Endothelial cell of umbilical vein (primary cell): Measurements from ENCODE around the gene SGSM2. TPM values are rescaled to one million over a fixed set of nuclear protein-coding genes. Genes with fewer than 3 reads are reported as not detected.
A peak's percentile ranks its signal among the peaks of the same experiment; 100 is the strongest.

Experiments used
- BruUV-seq: library from RNA; stranded (reverse); fragments of 400-500 nt; replicated peaks from 2 replicates; lab custom pipeline; 2021; lab: Mats Ljungman, UMichigan
- CTCF ChIA-PET: fragments of 300-600, 350-600 bp; sonication (Branson Sonifier 250); formaldehyde crosslinking; loops from one replicate; lab custom pipeline; 2021; ENCODE audit warnings: antibody characterized with exemption, inconsistent platforms; lab: Charles Lee
- POLR2A ChIA-PET: fragments of 300-600, 350-600 bp; sonication (Branson Sonifier 250); formaldehyde crosslinking; loops from one replicate; lab custom pipeline; 2021; ENCODE audit warnings: antibody characterized with exemption, inconsistent platforms; lab: Charles Lee
- DNase-seq: peaks from one replicate; pipeline ENCODE4 v3.0.0-alpha.2; 2011; ENCODE audit warnings: low read depth, low spot score
- FAIRE-seq: peaks from 2 replicates; lab custom pipeline; 2011; peaks lifted over from hg19 to GRCh38; lab: Jason Lieb, UNC
- H2AFZ ChIP-seq: 2 replicates; pipeline ENCODE4 v1.6.0; 2012; ENCODE audit warnings: low read depth, low read length, control low read depth, inconsistent platforms
- H3K27ac ChIP-seq: 2 replicates; pipeline ENCODE4 v1.5.1; 2011; ENCODE audit warnings: low read depth, mild to moderate bottlenecking, control low read depth, low read length, moderate library complexity; ENCODE audit not compliant: insufficient read depth
- H3K27me3 ChIP-seq, 2 experiments: 2 replicates each; pipeline versions ENCODE4 v1.6.0 to v1.6.1; 2011; ENCODE audit warnings: low read length in 2 of 2, mixed read lengths in 1 of 2; ENCODE audit not compliant: control insufficient read depth in 2 of 2, insufficient read depth in 2 of 2
- H3K36me3 ChIP-seq, 2 experiments: 2 replicates in 1 of 2; 3 replicates in 1 of 2; pipeline ENCODE4 v1.5.1; 2011; ENCODE audit warnings: low read length in 2 of 2, mild to moderate bottlenecking in 1 of 2, moderate library complexity in 1 of 2; ENCODE audit not compliant: control insufficient read depth in 2 of 2, insufficient read depth in 2 of 2; ENCODE audit errors: extremely low read depth in 1 of 2
- H3K4me1 ChIP-seq: 3 replicates; pipeline ENCODE4 v1.5.1; 2011; ENCODE audit warnings: mild to moderate bottlenecking, low read length; ENCODE audit not compliant: control insufficient read depth, insufficient read depth; ENCODE audit errors: extremely low read depth
- H3K4me2 ChIP-seq: 2 replicates; pipeline ENCODE4 v1.6.1; 2011; ENCODE audit warnings: low read length, control low read depth, mixed read lengths; ENCODE audit not compliant: insufficient read depth
- H3K4me3 ChIP-seq, 3 experiments: fragments of 200-600 bp in 1 of 3; sonication (generic), shearing (Covaris generic) in 1 of 3; replicated peaks in 1 of 3; 2 replicates each; pipeline ENCODE4 v1.5.1; 2011 to 2016; ENCODE audit warnings: control low read depth in 3 of 3, low read length in 3 of 3, mild to moderate bottlenecking in 2 of 3, inconsistent platforms in 1 of 3, low read depth in 1 of 3, moderate library complexity in 1 of 3; ENCODE audit not compliant: insufficient read depth in 1 of 3
- H3K79me2 ChIP-seq: 2 replicates; pipeline ENCODE4 v1.6.0; 2012; ENCODE audit warnings: low read length, inconsistent platforms; ENCODE audit not compliant: control insufficient read depth, insufficient read depth
- H3K9ac ChIP-seq: replicated peaks from 2 replicates; pipeline ENCODE3; 2011; ENCODE audit warnings: low read length, control low read depth; ENCODE audit not compliant: insufficient read depth; ENCODE audit errors: extremely low read depth
- H3K9me1 ChIP-seq: replicated peaks from 3 replicates; pipeline ENCODE4 v1.6.0; 2011; ENCODE audit warnings: mild to moderate bottlenecking, low read length; ENCODE audit not compliant: control insufficient read depth, insufficient read depth; ENCODE audit errors: extremely low read depth
- H3K9me3 ChIP-seq: replicated peaks from 2 replicates; pipeline ENCODE4 v1.5.1; 2012; ENCODE audit warnings: low read length, inconsistent platforms; ENCODE audit not compliant: control insufficient read depth, insufficient read depth
- H4K20me1 ChIP-seq: replicated peaks from 2 replicates; pipeline ENCODE3; 2011; ENCODE audit warnings: mild to moderate bottlenecking, low read length; ENCODE audit not compliant: control insufficient read depth, insufficient read depth; ENCODE audit errors: extremely low read depth
- EZH2 ChIP-seq: IDR thresholded peaks from 2 replicates; pipeline ENCODE4 v1.6.1; 2012; ENCODE audit warnings: borderline replicate concordance, low read depth, mild to moderate bottlenecking, moderate library complexity, low read length, inconsistent platforms; ENCODE audit not compliant: severe bottlenecking
- FOS ChIP-seq: IDR thresholded peaks from 2 replicates; pipeline ENCODE4 v1.6.1; 2011; ENCODE audit warnings: mild to moderate bottlenecking, low read length, moderate library complexity, borderline replicate concordance; ENCODE audit not compliant: insufficient read depth
- GATA2 ChIP-seq: IDR thresholded peaks from 2 replicates; pipeline ENCODE4 v1.7.0; 2011; ENCODE audit warnings: low read depth, mild to moderate bottlenecking, moderate library complexity, mixed read lengths, low read length; ENCODE audit not compliant: insufficient read length, insufficient read depth
- JUN ChIP-seq: IDR thresholded peaks from 2 replicates; pipeline ENCODE4 v1.6.1; 2011; ENCODE audit warnings: borderline replicate concordance, low read depth; ENCODE audit not compliant: insufficient read length, insufficient read depth
- MYC ChIP-seq: IDR thresholded peaks from one replicate; pipeline ENCODE4 v1.6.1; 2011; ENCODE audit warnings: mild to moderate bottlenecking, low read depth, low read length
- POLR2A ChIP-seq: IDR thresholded peaks from 2 replicates; pipeline ENCODE4 v1.6.1; 2012; ENCODE audit warnings: low read depth, mild to moderate bottlenecking, control low read depth, low read length
- POLR2AphosphoS5 ChIP-seq: IDR thresholded peaks from 2 replicates; pipeline ENCODE4 v1.6.1; 2012; ENCODE audit warnings: low read depth, mild to moderate bottlenecking, control low read depth, low read length, moderate library complexity; ENCODE audit not compliant: insufficient read depth
- dilution Hi-C: fragments of 300-500 bp; cut with MboI; formaldehyde crosslinking; loops from one replicate; pipeline ENCODE4 v1.15.0; 2019; ENCODE audit warnings: low sequenced_read_pairs; ENCODE audit not compliant: extremely low pct_ligation_motif_present
- intact Hi-C: fragments of 100-400 bp; cut with micrococcal nuclease; formaldehyde crosslinking; loops from one replicate; pipeline ENCODE4 v1.10.0; 2022
- polyA plus RNA-seq, 4 experiments: library from polyadenylated mRNA; depleted of rRNA in 3 of 4; stranded (reverse) in 3 of 4; unstranded in 1 of 4; fragments of >200 nt; gene quantifications; 2 replicates each; pipeline versions ENCODE4 v1.2.1 to v1.2.3, GENCODE V29; 2011 to 2012; ENCODE audit warnings: missing spikeins in 1 of 4
- total RNA-seq: library from RNA; stranded (reverse); gene quantifications from 2 replicates; pipeline ENCODE4 v1.2.3, GENCODE V29; 2021
- TF ChIP-seq, protein P1 (sequence below), 2 donors: IDR thresholded peaks; 1 replicate in 1 of 2; 2 replicates in 1 of 2; pipeline ENCODE4 v1.5.1; 2011; ENCODE audit warnings: low read length in 2 of 2, mild to moderate bottlenecking in 2 of 2, moderate library complexity in 2 of 2, control low read depth in 1 of 2, inconsistent platforms in 1 of 2, low read depth in 1 of 2; ENCODE audit not compliant: insufficient read depth in 1 of 2; ENCODE audit errors: extremely low read depth in 1 of 2
- TF ChIP-seq, protein P2 (sequence below): IDR thresholded peaks from 2 replicates; pipeline ENCODE4 v1.6.1; 2011; ENCODE audit not compliant: insufficient read depth, insufficient read length

Gene SGSM2
- total and polyA plus RNA-seq, 2 donors (not counting 3 experiments of a cell fraction or from before 2014, with no cell fraction given): 61.6 to 94.5 TPM

DNA sequence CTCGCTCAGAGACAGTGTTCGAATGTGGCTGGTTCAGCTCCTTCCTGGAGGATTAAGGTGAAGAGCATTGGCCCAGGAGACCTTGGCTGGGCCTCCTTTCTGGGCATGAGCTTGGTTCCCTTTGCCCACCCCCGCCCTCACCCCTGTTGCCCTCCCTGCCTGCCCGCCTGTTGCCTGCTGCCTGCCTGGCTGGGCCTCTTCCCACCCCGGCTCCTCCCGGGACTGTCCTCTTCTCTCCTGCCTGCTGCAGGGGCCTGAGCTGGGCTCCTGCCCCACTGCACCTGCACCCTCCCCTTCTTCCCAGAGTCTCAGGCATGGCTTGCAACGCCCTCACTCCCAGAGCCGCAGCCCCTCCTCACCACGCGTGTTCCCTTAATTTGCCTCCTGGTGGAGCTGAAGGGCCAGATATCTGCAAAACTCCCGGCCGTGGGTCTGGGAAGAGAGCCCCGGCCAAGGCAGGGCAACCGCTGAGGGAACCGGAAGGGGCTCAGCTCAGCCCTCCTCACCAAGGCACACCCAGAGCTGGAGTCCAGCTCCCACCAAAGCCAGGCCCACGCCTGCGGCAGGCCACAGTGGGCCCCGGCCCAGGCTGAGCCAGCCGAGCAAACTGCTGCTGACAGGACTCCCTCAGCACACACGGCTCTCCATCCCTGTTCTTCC lies 32.4 kb downstream of the SGSM2 start:
- CTCF ChIA-PET: interaction anchor here (1.5 to 6.4 kb wide), 3 partner anchors 10 to 46 kb away, joined by 6 to 47 read pairs (median 29); no protein-coding TSS in a partner anchor
- no peak overlapping the region for H3K9ac ChIP-seq
- dilution Hi-C loops (no loop called here), intact Hi-C loops (loop anchor here (1.0 kb wide), 1 partner anchor 47 kb away; no protein-coding TSS in a partner anchor)
- no peaks in the 10 kb centered on the region for H3K9me3 ChIP-seq
- no peaks in the 10 kb centered on the region for H3K79me2 ChIP-seq
- H3K4me3 ChIP-seq: no peak overlapping the region
- TF ChIP-seq, protein P1, sequence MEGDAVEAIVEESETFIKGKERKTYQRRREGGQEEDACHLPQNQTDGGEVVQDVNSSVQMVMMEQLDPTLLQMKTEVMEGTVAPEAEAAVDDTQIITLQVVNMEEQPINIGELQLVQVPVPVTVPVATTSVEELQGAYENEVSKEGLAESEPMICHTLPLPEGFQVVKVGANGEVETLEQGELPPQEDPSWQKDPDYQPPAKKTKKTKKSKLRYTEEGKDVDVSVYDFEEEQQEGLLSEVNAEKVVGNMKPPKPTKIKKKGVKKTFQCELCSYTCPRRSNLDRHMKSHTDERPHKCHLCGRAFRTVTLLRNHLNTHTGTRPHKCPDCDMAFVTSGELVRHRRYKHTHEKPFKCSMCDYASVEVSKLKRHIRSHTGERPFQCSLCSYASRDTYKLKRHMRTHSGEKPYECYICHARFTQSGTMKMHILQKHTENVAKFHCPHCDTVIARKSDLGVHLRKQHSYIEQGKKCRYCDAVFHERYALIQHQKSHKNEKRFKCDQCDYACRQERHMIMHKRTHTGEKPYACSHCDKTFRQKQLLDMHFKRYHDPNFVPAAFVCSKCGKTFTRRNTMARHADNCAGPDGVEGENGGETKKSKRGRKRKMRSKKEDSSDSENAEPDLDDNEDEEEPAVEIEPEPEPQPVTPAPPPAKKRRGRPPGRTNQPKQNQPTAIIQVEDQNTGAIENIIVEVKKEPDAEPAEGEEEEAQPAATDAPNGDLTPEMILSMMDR (IDR thresholded peaks at IDR 0.05; ENCODE audit: extremely low read depth in 1 of 2, insufficient read depth in 1 of 2, low read depth in 1 of 2, low read length in 2 of 2): peak in 1 of 2 donors; percentile 2
- TF ChIP-seq EZH2: no peak
- H3K9me1 ChIP-seq: no peaks in the 10 kb centered on the region
- H3K36me3 ChIP-seq: peaks cover 0 to 23% of the 10 kb centered on the region in 2 experiments
- DNase-seq: no peak
- POLR2A ChIA-PET: no interaction called here
- no peaks in the 10 kb centered on the region for H3K27me3 ChIP-seq
- no peak overlapping the region for H3K4me2 ChIP-seq
- FAIRE-seq: no peak
- no peaks in the 10 kb centered on the region for H4K20me1 ChIP-seq
- H3K4me1 ChIP-seq: peaks cover 6% of the 10 kb centered on the region
- BruUV-seq: no TSS peak
- H2AFZ ChIP-seq: no peak overlapping the region
- H3K27ac ChIP-seq: no peak overlapping the region

DNA sequence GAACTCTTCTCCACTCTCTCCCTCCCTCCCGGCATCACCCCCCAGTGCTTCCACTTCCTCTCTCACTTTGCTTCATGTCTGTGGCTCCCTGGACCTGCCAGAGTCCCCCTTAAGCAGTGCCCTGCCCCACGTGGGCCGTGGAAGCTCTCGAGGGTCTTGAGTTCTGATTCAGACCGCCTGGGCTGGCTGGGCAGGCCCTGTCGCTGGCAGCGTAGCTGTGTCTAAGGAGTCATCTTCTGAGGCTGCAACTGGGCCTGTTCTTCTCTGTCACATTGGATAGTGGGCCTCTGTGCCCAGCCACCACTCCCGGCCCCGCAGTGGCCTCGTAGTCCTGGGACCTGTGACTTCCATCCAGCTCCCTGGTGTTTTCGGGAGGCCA lies 32.9 kb downstream of the SGSM2 start:
- Histone ChIP-seq H3K4me3 (no peak overlapping the region), H3K9me3 (no peaks in the 10 kb centered on the region), H3K4me2 (no peak overlapping the region), H3K9ac (no peak overlapping the region), H3K9me1 (no peaks in the 10 kb centered on the region), H3K4me1 (peaks cover 6% of the 10 kb centered on the region), H3K36me3 (peaks cover 0 to 19% of the 10 kb centered on the region in 2 experiments), H2AFZ (no peak overlapping the region), H3K27ac (no peak overlapping the region), H3K79me2 (no peaks in the 10 kb centered on the region), H4K20me1 (no peaks in the 10 kb centered on the region), H3K27me3 (no peaks in the 10 kb centered on the region)
- dilution Hi-C loops: no loop called here
- FAIRE-seq (no peak), DNase-seq (no peak)
- intact Hi-C loops: no loop called here
- CTCF ChIA-PET: interaction anchor here (1.1 to 6.4 kb wide), 4 partner anchors 11 to 46 kb away, joined by 3 to 47 read pairs (median 18); no protein-coding TSS in a partner anchor
- TF ChIP-seq POLR2A (no peak), JUN (no peak), MYC (no peak), POLR2AphosphoS5 (no peak), GATA2 (no peak), EZH2 (no peak), FOS (no peak)
- TF ChIP-seq, protein P2, sequence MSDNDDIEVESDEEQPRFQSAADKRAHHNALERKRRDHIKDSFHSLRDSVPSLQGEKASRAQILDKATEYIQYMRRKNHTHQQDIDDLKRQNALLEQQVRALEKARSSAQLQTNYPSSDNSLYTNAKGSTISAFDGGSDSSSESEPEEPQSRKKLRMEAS: no peak
- TF ChIP-seq, protein P1 (IDR thresholded peaks at IDR 0.05; ENCODE audit: extremely low read depth in 1 of 2, insufficient read depth in 1 of 2, low read depth in 1 of 2, low read length in 2 of 2): no peak
- POLR2A ChIA-PET: no interaction called here
- BruUV-seq: no TSS peak
